A549 (cell line): ENCODE measurements around the gene DDIT3. TPM values are rescaled to one million over a fixed set of nuclear protein-coding genes. Genes with fewer than 3 reads are reported as not detected.
A peak's percentile ranks its signal among the peaks of the same experiment; 100 is the strongest.
"Not testable (repeated sequence)": the region's sequence is repeated elsewhere in the genome, so short reads cannot be mapped to it uniquely, and the experiment has no call there.

ENCODE experiments used
- ATAC-seq, 2 experiments: fragments of 200-7000 bp in 1 of 2; fragments of >200 bp in 1 of 2; cut with Nextera tagmentation in 1 of 2; cut with Tn5 transposase in 1 of 2; 3 replicates each; pipeline versions ENCODE4 v1.8.0 to v1.9.1; 2018 to 2020; ENCODE audit warnings: mild to moderate bottlenecking in 1 of 2, moderate library complexity in 1 of 2
- CTCF ChIA-PET: fragments of 300-600 bp; sonication (Branson Sonifier 250); formaldehyde crosslinking; extraction: SDS; loops from one replicate; lab custom pipeline; 2021; ENCODE audit warnings: antibody characterized with exemption, inconsistent platforms; lab: Yijun Ruan, JAX
- POLR2A ChIA-PET: fragments of 350-600 bp; formaldehyde crosslinking; extraction: SDS; loops from one replicate; lab custom pipeline; 2021; ENCODE audit warnings: antibody characterized with exemption, inconsistent platforms; lab: Yijun Ruan, JAX
- DNase-seq, 2 experiments: peaks; one replicate each; pipeline versions ENCODE4 v3.0.0 to v3.0.0-alpha.2; 2011 to 2016; ENCODE audit warnings: low read depth in 1 of 2, low spot score in 1 of 2
- FAIRE-seq: peaks from 2 replicates; lab custom pipeline; 2011; peaks lifted over from hg19 to GRCh38; lab: Jason Lieb, UNC
- H3K27ac ChIP-seq, 2 experiments: fragments of >200 bp; sonication (Bioruptor Twin); formaldehyde crosslinking; 3 replicates each; pipeline ENCODE4 v1.5.1; 2016 to 2017
- H3K4me1 ChIP-seq: fragments of >200 bp; sonication (Bioruptor Twin); formaldehyde crosslinking; 3 replicates; pipeline ENCODE4 v1.6.1; 2016
- H3K4me2 ChIP-seq: fragments of >200 bp; sonication (Bioruptor Twin); formaldehyde crosslinking; 3 replicates; pipeline ENCODE4 v1.6.1; 2016
- H3K4me3 ChIP-seq: fragments of >200 bp; sonication (Bioruptor Twin); formaldehyde crosslinking; 3 replicates; pipeline ENCODE4 v1.5.1; 2016
- H3K9me3 ChIP-seq: fragments of >200 bp; sonication (Bioruptor Twin); formaldehyde crosslinking; 3 replicates; pipeline ENCODE4 v1.6.1; 2016
- CBX2 ChIP-seq: fragments of 200-600 bp; sonication (generic); IDR thresholded peaks from 2 replicates; pipeline ENCODE4 v1.6.1; 2016; ENCODE audit warnings: low read depth, mild to moderate bottlenecking, borderline replicate concordance
- CBX8 ChIP-seq: fragments of 200-600 bp; sonication (generic); IDR thresholded peaks from 2 replicates; pipeline ENCODE4 v1.6.1; 2016
- CHD2 ChIP-seq: fragments of 150-350 bp; IDR thresholded peaks from 2 replicates; pipeline ENCODE4 v1.6.1; 2014; ENCODE audit warnings: low read length; ENCODE audit not compliant: partially characterized antibody
- GATA3 ChIP-seq: IDR thresholded peaks from 2 replicates; pipeline ENCODE4 v1.6.1; 2012; ENCODE audit warnings: borderline replicate concordance
- HEYL ChIP-seq: fragments of 250-450 bp; sonication (Bioruptor Pico); IDR thresholded peaks from 2 replicates; pipeline ENCODE4 v1.8.0; 2021; ENCODE audit warnings: mild to moderate bottlenecking, moderate library complexity
- MAFK ChIP-seq: fragments of 450-650 bp; IDR thresholded peaks from 2 replicates; pipeline ENCODE4 v1.6.1; 2014; ENCODE audit not compliant: partially characterized antibody
- MYC ChIP-seq: IDR thresholded peaks from 2 replicates; pipeline ENCODE4 v1.6.1; 2012; ENCODE audit warnings: mild to moderate bottlenecking, inconsistent platforms, low read length, improper control_type of control experiment, borderline replicate concordance
- NFE2L2 ChIP-seq: fragments of 150-350 bp; conservative IDR thresholded peaks from 2 replicates; pipeline ENCODE4 v1.6.1; 2014; ENCODE audit warnings: low read length
- RAD21 ChIP-seq, 2 experiments: fragments of >200 bp in 1 of 2; sonication (Bioruptor Twin) in 1 of 2; formaldehyde crosslinking in 1 of 2; IDR thresholded peaks in 1 of 2; conservative IDR thresholded peaks in 1 of 2; 2 replicates in 1 of 2; 3 replicates in 1 of 2; pipeline ENCODE4 v1.6.1; 2012 to 2018; ENCODE audit warnings: inconsistent platforms in 1 of 2
- ZNF302 ChIP-seq: fragments of 250-450 bp; sonication (Bioruptor Pico); IDR thresholded peaks from 2 replicates; pipeline ENCODE4 v1.9.0; 2021; ENCODE audit warnings: inconsistent platforms, mild to moderate bottlenecking, moderate library complexity
- WGBS: methylation state at CpG from one replicate; pipeline ENCODE4 v1.1.6; 2017; ENCODE audit errors: missing lambda C conversion rate; 5-methylcytosine and 5-hydroxymethylcytosine counted together
- polyA plus RNA-seq, 4 experiments: library from polyadenylated mRNA; depleted of rRNA in 3 of 4; stranded (reverse); fragments of >200 nt; fragmentation: RNase III in 1 of 4; extraction: RNeasy Plus Mini Kit Qiagen cat#74134 plus additional on column Dnase treatment in 1 of 4; gene quantifications; 2 replicates in 3 of 4; 3 replicates in 1 of 4; pipeline ENCODE4 v1.2.3, GENCODE V29; 2011 to 2017
- TF ChIP-seq, protein P1 (sequence below): fragments of >200 bp; sonication (Bioruptor Twin); formaldehyde crosslinking; IDR thresholded peaks from 2 replicates; pipeline ENCODE4 v1.6.1; 2016
- TF ChIP-seq, protein P2 (sequence below): fragments of >200 bp; sonication (Bioruptor Twin); formaldehyde crosslinking; IDR thresholded peaks from 3 replicates; pipeline ENCODE4 v1.5.1; 2016
- TF ChIP-seq, protein P3 (sequence below): fragments of 250-450 bp; sonication (Bioruptor Pico); IDR thresholded peaks from 2 replicates; pipeline ENCODE4 v1.5.0; 2021; ENCODE audit warnings: mild to moderate bottlenecking, moderate library complexity, borderline replicate concordance
- TF ChIP-seq, protein P4 (sequence below): fragments of 450-650 bp; IDR thresholded peaks from 2 replicates; pipeline ENCODE4 v1.6.1; 2014; ENCODE audit warnings: antibody characterized with exemption

DDIT3 gene
- polyA plus RNA-seq, 2 of the 4 experiments (the other 2 are of a cell fraction) = 16.0 to 93.0 TPM

DNA sequence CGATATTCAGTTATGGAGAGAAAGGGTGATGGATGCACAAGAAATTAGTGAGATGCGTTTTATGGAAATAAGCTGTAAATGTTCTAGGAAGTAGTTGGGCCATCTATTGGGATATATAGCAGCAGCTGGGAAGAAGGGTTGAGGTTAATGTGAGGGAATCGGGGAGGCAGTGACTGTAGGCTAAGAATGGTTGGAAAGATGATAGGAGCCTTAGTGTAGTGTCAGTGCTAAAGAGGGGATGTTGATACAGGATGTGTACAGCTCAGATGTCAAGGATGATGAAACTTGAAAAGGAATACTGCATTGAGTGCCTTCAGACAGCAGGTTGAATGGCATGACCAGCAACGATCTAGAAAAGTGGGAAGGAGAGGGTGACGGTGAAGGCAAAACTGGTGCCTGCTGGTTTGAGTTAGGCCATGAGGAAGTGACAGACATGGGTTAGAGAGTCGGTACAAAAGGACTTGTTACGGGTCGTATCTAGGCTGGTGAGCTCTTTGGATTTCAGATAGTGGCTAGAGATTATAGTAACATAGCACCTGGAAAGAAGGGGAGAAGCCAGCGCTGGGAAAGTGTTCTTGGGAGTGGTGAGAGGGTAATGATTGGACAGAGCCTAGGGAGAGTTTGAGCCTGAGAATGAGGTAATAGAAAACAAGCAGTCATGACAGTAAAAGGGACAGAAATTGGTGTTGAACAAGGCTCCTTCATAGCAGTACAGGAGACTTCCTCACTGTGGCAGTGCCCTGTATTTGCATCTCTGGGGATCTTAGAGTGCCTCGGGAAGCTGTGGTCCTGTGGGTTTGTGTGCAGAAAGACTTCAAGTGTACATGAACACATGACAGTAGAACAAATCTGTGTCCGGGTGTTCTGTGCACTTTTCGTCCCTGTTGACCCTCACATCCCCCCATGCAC, 22.8 kb downstream of the DDIT3 start:
- Histone ChIP-seq H3K4me3 (no peak overlapping the region), H3K4me1 (no peaks in the 10 kb centered on the region), H3K9me3 (no peaks in the 10 kb centered on the region), H3K27ac (no peak overlapping the region), H3K4me2 (no peak overlapping the region)
- DNase-seq (no peak), FAIRE-seq (no peak), ATAC-seq (peak; percentile 45 to 61; a peak in 3 of 6 replicates)
- WGBS = 93% methylated on average over 12 of the region's 12 CpGs
- ChIA-PET POLR2A (no interaction called here), CTCF (interaction anchor here (0.8 to 1.2 kb wide), 6 partner anchors 17 to 72 kb away, joined by 3 read pairs; no protein-coding TSS in a partner anchor)
- TF ChIP-seq MYC (no peak), GATA3 (no peak)
- TF ChIP-seq, all 56 proteins: peak for 0

DNA sequence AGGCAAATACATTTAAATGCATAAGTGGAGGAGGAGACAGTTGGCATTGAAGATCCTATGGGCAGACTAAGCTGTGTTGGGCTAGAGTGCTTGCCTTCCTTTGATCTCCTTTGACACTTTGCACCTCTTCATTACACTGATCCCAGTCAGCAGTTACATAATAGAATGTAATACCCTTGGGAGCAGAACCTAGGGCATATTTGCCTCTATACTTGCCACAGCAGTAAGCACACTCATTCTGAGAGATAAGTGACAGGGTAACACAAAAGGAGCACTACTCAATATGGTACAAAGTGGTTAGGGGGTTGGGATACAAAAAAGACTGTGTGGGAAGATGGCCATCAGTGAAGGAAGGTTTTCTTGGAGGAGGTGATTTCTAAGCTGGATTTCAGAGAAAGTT, 23.5 kb downstream of the DDIT3 start:
- Histone ChIP-seq H3K4me1 (no peaks in the 10 kb centered on the region), H3K9me3 (no peaks in the 10 kb centered on the region), H3K27ac (no peak overlapping the region), H3K4me2 (no peak overlapping the region), H3K4me3 (no peak overlapping the region)
- POLR2A ChIA-PET = no interaction called here
- no peak for TF ChIP-seq MAFK
- TF ChIP-seq, protein P1, sequence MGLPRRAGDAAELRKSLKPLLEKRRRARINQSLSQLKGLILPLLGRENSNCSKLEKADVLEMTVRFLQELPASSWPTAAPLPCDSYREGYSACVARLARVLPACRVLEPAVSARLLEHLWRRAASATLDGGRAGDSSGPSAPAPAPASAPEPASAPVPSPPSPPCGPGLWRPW = no peak
- no peak for TF ChIP-seq ZNF302 (CRISPR knock-in tag)
- ATAC-seq (no peak), DNase-seq (no peak), FAIRE-seq (no peak)
- CTCF ChIA-PET = interaction anchor here (0.8 to 1.2 kb wide), 6 partner anchors 18 to 71 kb away, joined by 3 read pairs; no protein-coding TSS in a partner anchor

DNA sequence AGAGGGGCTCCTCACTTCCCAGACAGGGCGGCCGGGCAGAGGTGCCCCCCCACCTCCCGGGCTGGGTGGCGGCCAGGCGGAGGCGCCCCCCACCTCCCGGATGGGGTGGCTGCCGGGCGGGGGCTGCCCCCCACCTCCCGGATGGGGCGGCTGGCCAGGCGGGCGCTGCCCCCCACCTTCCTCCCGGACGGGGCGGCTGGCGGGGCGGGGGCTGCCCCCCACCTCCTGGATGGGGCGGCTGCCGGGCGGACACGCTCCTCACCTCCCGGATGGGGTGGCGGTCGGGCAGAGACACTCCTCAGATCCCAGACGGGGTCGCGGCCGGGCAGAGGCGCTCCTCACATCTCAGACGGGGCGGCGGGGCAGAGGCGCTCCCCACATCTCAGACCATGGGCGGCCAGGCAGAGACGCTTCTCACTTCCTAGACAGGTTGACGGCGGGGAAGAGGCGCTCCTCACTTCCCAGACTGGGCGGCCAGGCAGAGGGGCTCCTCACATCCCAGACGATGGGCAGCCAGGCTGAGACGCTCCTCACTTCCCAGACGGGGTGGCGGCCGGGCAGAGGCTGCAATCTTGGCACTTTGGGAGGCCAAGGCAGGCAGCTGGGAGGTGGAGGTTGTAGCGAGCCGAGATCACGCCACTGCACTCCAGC, 25.1 kb downstream of the DDIT3 start:
- FAIRE-seq, DNase-seq, POLR2A ChIA-PET, H3K4me1 ChIP-seq, H3K4me3 ChIP-seq, H3K9me3 ChIP-seq, H3K4me2 ChIP-seq, H3K27ac ChIP-seq, ATAC-seq, CTCF ChIA-PET: not testable (repeated sequence)
- 95% methylated on average over 15 of the region's 48 CpGs for WGBS

DNA sequence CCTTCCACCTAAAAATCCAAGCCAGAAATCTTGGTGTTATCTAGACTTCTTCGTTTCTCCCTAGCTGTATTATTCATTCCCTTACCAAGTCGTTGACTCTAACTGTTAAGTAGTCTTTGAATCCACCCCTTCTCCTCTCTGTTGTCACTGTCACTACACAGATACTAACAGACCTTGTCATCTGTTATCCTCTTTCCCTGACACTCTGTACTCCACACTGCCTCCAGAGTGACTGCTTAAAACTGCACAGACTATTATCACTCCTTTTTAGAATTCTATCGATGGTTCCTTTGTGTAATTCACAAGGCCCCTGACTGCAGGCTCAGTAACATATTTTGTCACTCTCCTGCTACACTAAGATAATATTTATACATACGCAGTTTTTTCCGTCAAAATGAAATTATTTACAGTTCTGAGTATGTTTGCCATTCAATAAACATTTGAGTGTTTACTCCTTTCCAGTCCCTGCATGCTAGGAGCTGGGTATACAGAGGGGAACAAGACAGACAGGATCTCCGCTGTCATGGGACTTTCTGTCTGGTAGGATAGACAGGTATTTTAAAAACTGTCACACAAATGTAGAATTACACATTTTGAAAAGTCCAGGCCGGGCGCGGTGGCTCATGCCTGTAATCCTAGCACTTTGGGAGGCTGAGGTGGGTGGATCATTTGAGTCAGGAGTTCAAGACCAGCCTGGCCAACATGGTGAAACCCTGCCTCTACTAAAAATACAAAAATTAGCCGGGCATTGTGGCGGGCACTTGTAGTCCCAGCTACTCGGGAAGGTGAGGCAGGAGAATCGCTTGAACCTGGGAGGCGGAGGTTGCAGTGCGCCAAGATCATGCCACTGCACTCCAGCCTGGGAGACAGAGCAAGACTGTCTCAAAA, 28.7 kb downstream of the DDIT3 start:
- CTCF ChIA-PET = interaction anchor here (0.6 to 2.4 kb wide), 6 partner anchors 13 to 278 kb away, joined by 3 to 9 read pairs (median 4); partner anchors contain the start of gene GLI1
- peak; percentile 23 for FAIRE-seq

DNA sequence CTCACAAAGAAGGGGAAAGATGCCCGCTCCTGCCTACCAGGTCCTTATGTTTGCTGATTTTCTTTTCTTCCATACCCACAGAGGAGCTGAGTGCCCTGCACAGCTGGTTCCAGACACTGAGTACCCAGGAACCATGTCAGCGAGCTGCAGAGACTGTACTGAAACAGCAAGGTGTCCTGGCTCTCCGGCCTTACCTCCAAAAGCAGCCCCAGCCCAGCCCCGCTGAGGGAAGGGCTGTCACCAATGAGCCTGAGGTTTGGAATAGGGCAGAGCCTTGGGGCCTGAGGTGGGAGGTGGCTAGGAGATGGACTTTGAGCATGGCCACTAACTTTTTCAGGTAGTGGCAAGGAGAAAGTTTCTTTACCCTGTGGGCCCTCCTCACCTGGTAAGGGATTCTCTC, 30.2 kb downstream of the DDIT3 start:
- DNase-seq = no peak
- 96% methylated on average over 4 of the region's 4 CpGs for WGBS
- peaks cover 12% of the 10 kb centered on the region for H3K4me1 ChIP-seq
- TF ChIP-seq, protein P2, sequence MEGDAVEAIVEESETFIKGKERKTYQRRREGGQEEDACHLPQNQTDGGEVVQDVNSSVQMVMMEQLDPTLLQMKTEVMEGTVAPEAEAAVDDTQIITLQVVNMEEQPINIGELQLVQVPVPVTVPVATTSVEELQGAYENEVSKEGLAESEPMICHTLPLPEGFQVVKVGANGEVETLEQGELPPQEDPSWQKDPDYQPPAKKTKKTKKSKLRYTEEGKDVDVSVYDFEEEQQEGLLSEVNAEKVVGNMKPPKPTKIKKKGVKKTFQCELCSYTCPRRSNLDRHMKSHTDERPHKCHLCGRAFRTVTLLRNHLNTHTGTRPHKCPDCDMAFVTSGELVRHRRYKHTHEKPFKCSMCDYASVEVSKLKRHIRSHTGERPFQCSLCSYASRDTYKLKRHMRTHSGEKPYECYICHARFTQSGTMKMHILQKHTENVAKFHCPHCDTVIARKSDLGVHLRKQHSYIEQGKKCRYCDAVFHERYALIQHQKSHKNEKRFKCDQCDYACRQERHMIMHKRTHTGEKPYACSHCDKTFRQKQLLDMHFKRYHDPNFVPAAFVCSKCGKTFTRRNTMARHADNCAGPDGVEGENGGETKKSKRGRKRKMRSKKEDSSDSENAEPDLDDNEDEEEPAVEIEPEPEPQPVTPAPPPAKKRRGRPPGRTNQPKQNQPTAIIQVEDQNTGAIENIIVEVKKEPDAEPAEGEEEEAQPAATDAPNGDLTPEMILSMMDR = no peak
- TF ChIP-seq RAD21 (conservative IDR thresholded peaks at IDR 0.05 in 1 of 2, IDR thresholded peaks at IDR 0.05 in 1 of 2) (no peak), NFE2L2 (no peak), ZNF302 (CRISPR knock-in tag) (no peak), CHD2 (no peak), CBX8 (no peak)
- TF ChIP-seq, protein P3, sequence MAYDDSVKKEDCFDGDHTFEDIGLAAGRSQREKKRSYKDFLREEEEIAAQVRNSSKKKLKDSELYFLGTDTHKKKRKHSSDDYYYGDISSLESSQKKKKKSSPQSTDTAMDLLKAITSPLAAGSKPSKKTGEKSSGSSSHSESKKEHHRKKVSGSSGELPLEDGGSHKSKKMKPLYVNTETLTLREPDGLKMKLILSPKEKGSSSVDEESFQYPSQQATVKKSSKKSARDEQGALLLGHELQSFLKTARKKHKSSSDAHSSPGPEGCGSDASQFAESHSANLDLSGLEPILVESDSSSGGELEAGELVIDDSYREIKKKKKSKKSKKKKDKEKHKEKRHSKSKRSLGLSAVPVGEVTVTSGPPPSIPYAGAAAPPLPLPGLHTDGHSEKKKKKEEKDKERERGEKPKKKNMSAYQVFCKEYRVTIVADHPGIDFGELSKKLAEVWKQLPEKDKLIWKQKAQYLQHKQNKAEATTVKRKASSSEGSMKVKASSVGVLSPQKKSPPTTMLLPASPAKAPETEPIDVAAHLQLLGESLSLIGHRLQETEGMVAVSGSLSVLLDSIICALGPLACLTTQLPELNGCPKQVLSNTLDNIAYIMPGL (CRISPR knock-in tag) = no peak
- TF ChIP-seq, all 56 proteins: peak for 0
- POLR2A ChIA-PET = interaction anchor here (0.5 kb wide), 1 partner anchor 14 kb away, joined by 4 read pairs; no protein-coding TSS in a partner anchor
- H3K27ac ChIP-seq = no peak overlapping the region
- H3K9me3 ChIP-seq = no peaks in the 10 kb centered on the region
- H3K4me2 ChIP-seq = peak overlapping the region; percentile 0; the same call in 1 of the 3 replicates
- CTCF ChIA-PET = interaction anchor here (1.6 to 2.4 kb wide), 3 partner anchors 25 to 31 kb away, joined by 4 to 9 read pairs (median 9); partner anchors contain the start of gene GLI1
- FAIRE-seq (no peak), ATAC-seq (no peak)
- no peak overlapping the region for H3K4me3 ChIP-seq

More for the DNA sequence above, 28.7 kb downstream of the DDIT3 start:
- H3K9me3 ChIP-seq = no peaks in the 10 kb centered on the region
- DNase-seq (peak; percentile 51 to 56), ATAC-seq (peak; percentile 59 to 78)
- no peak overlapping the region for H3K27ac ChIP-seq
- WGBS = 84% methylated on average over 15 of the region's 15 CpGs
- TF ChIP-seq HEYL (no peak), CBX2 (no peak)
- TF ChIP-seq, protein P4, sequence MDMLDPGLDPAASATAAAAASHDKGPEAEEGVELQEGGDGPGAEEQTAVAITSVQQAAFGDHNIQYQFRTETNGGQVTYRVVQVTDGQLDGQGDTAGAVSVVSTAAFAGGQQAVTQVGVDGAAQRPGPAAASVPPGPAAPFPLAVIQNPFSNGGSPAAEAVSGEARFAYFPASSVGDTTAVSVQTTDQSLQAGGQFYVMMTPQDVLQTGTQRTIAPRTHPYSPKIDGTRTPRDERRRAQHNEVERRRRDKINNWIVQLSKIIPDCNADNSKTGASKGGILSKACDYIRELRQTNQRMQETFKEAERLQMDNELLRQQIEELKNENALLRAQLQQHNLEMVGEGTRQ = no peak
- TF ChIP-seq, all 56 proteins: peak for 0
- POLR2A ChIA-PET = no interaction called here
- Histone ChIP-seq H3K4me2 (no peak overlapping the region), H3K4me3 (no peak overlapping the region), H3K4me1 (peaks cover 12% of the 10 kb centered on the region)
